HT-29 (cell line): ENCODE results near the gene TNFRSF18. TPM values are rescaled to one million over a fixed set of nuclear protein-coding genes. Genes with fewer than 3 reads are reported as not detected.

ENCODE experiments used
- DNase-seq: peaks from one replicate; pipeline ENCODE4 v3.0.0-alpha.2; 2015; ENCODE audit warnings: low spot score
- total RNA-seq: library from RNA; depleted of rRNA; stranded (reverse); fragments of >200 nt; shearing (Covaris generic); gene quantifications from 2 replicates; pipeline ENCODE4 v1.2.3, GENCODE V29; 2014

Gene TNFRSF18
- total RNA-seq, 1 experiment from 2014 or later: not detected

GRCh38 chr1:1228596-1229321 lies 22.4 kb upstream of the TNFRSF18 start:
- no peak for DNase-seq

DNA sequence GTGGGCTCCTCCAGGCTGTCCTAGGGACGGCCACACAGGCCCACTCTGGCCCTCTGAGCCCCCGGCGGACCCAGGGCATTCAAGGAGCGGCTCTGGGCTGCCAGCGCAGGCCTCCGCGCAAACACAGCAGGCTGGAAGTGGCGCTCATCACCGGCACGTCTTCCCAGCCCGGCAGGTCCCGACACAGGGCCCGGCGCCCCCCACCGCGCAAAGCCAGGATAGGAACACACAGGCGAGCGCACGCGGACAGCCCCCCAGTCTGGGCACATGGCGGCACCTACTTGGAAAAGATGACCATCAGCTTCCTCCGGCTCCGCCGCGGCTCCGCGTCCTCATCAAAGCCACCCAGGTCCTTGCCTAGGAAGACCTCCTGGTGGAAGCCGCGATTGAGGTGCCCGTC lies 21.8 kb upstream of the TNFRSF18 start:
- no peak for DNase-seq

GRCh38 chr1:1227386-1227785 lies 21.0 kb upstream of the TNFRSF18 start:
- DNase-seq: no peak

DNA sequence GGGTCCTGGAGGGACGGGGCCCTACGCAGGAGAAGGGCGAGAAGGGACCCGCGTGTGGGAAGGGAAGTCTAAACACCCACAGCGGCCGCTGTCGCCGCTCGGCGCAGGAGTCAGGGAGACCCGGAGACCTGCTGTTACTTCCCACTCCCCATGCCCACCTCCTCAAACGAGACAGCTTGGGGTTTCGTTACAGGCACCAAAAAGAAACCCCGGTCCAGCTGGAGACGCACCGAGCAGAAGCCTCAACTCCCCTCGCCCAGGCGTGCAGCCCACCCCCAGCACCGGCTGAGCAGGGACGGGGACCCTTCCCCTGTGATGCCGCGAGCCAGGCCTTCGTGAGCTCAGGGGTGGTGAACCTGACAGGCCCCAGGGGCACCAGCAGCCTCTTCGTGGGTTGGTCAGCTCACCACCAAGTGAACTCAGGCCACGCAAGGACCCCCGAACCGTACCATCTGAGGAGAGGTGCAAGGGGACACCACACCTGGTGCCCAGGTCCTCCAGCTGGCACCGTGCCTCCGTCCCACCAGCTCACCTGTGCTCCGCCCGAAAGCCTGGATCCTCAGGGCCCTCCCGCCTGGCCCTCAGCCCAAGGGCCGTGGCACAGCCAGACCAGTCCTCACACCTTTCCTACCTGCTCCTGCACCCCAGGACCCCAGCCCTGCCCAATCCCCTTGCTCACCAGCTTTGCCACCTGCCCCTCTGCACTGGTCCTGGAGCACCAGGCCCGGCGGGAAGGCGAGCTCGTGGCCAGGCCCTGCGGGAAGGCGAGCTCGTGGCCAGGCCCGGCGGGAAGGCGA lies 20.4 kb upstream of the TNFRSF18 start:
- no peak for DNase-seq

- no peak for DNase-seq
Measured at GRCh38 chr1:1225913-1226312, 19.5 kb upstream of the TNFRSF18 start.

DNA sequence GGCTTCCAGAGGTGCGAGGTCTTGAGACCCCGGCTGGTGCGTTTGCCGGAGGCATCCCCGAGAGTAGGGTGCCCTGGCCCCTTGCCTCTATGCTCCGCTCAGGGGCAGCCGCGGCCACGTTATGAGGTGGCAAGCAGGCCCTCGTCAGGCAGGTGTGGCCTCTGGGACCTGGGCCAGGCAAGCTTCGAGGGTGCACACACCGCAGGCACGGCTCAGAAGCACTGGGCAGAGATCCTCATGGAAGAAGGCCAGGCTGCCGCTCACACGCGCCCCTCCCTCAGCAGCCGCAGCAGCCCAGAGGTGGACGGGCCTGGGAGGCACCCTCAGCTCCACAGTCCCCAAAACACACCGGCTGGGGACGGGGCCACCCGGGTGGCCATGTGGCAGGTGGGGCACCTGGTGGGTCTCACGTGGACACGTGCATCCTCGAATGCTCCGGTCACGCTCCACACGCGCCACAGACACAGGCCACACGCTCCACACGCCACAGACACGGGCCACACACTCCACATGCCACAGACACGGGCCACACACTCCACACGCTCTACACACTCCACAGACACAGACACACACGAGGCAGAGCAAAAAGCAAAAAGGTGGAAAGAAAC lies 18.9 kb upstream of the TNFRSF18 start:
- DNase-seq: no peak

DNA sequence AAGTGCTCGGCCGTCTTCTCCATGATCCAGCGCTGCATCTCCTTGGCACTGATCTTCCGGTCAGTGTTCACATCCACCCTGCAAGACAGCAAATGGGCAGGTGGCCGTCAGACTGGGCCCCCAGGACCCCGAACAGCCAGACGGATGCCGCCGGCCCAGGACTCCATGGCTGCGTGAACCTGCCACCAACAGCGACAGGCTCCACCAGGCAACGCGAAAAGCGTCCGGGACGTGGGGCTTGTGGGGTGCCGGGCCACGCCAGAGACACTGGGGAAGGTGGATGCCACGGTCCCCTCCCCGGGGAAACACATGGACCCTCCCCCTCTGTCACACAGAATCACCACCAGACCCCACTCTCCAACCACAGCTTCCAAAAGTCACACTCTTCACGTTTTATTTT lies 17.5 kb upstream of the TNFRSF18 start:
- no peak for DNase-seq

DNA sequence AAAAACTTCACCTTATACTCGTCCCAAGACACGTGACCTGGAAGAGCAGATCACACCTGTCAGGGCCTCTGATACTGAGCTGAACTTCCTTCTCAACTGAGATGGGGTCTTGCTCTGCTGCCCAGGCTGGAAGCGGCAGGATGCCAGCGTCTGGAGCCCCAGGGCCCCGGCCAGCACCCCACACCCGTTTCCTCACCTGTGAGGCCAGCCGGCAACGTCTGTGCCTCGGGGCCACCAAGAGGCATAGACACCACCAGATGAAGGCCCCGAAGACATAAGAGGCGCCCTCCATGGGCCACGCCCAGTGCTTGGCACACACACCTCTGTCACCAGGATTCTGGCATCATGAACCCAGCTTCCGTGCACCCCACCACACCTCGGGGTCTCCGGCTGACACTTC lies 16.9 kb upstream of the TNFRSF18 start:
- no peak for DNase-seq

GRCh38 chr1:1222575-1223225 lies 16.3 kb upstream of the TNFRSF18 start:
- no peak for DNase-seq

GRCh38 chr1:1221887-1222574 lies 15.6 kb upstream of the TNFRSF18 start:
- DNase-seq: no peak

- no peak for DNase-seq
Measured at GRCh38 chr1:1220197-1220596, 13.8 kb upstream of the TNFRSF18 start.

DNA sequence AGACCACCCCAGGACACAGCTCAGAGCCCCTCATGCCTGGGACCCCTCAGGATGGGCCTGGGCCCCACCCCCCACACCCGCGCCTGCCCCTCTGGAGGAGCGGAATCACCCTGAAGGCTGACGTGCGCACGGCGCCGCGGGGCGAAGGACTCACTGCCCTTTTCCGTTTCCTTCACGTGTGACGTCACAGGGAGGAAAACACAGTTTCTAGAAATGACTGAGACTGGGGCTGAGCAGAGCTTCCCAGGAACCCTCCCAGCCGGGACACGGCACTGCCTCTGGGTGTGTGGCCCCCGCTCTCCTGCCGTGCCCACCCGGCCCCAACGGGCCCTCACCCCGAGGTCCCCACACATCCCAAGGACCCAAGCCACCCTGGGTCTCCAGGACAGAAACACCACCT lies 12.9 kb upstream of the TNFRSF18 start:
- no peak for DNase-seq

- DNase-seq: no peak
Measured at GRCh38 chr1:1218524-1219200, 12.3 kb upstream of the TNFRSF18 start.

GRCh38 chr1:1217621-1218523 lies 11.5 kb upstream of the TNFRSF18 start:
- DNase-seq: peak; percentile 65

DNA sequence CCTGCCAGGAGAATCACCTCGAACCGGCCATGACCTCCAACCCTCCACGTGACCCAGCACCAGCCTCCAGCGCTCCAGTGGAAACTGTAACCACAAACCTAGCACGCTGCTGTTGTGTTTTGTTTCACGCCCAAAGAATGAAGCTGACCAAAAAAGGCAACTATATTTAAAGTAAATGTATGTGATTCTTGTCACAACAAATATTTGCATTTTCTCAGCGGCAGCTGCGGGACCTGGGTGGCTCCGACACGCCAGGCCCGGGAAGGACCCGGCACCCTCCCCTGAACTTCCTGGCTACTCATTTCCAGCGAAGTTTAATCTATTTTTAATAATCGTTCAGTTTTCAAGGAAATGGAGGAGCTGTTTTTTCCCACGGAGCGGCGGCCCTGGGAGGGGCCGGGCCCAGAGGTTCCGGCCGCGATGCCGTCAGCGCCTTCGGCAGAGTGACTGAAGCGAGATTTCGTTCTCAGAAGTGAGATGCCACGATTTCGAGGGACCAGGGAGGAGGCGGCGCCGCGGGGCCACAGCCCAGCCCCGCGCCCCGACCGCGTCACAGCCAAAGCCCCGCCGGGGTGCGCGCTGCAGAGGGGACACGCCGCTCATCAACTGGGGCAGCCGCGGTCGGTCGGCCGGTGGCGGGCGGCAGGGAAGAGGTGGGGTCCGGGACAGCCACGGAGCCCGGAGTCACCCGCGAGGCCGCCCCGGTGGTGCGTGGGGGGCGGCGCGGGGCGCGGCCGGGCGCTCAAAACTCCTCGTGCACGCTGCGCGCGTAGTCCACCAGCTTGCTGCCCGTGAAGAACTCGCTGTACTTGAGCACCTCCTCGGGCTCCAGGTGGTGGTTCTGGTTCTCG lies 10.6 kb upstream of the TNFRSF18 start:
- DNase-seq: no peak

GRCh38 chr1:1215881-1216605 lies 9.7 kb upstream of the TNFRSF18 start:
- no peak for DNase-seq

DNA sequence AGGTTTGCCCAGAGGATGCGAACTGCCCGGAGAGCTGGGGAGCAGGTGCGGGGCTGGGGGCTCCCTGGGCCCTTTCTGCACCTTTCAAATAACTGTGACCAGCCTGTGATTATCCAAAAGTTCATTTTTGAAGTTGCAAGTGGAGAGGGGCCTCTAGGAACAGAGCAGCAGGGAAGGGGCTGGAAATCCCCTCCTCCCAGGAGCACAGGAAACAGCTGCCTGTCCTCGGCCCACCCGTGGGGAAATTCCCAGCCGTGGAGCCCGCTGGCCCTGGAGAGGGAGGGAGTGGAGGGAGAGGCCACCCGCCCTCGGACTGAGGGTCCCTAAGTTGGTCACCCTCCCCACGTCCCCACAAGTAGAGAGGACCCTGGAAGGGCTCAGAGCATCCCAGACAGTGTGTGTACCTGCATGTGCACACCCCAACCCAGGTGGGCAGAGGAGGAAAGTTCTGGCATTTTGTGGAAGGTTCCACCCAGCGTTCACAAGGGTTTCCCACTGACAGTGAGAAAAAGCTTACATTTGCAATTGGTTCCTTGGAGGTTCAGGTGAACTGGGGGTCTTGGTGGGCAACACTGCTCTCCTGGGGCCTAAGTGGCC lies 8.8 kb upstream of the TNFRSF18 start:
- no peak for DNase-seq
